IPS-15b (cell line): ENCODE measurements around the gene GGNBP2.

Experiments
- H3K27me3 ChIP-seq: one replicate; pipeline ENCODE4 v1.6.1; 2013; ENCODE audit warnings: low read length; ENCODE audit not compliant: control insufficient read depth, insufficient read depth
- H3K36me3 ChIP-seq: one replicate; pipeline ENCODE4 v1.6.1; 2013; ENCODE audit warnings: low read length; ENCODE audit not compliant: control insufficient read depth, insufficient read depth
- H3K4me1 ChIP-seq: one replicate; pipeline ENCODE4 v1.6.1; 2013; ENCODE audit warnings: mild to moderate bottlenecking, low read length; ENCODE audit not compliant: control insufficient read depth, insufficient read depth
- H3K4me3 ChIP-seq: one replicate; pipeline ENCODE4 v1.5.1; 2013; ENCODE audit warnings: low read depth, low read length
- H3K9ac ChIP-seq: one replicate; pipeline ENCODE4 v1.6.1; 2013; ENCODE audit warnings: low read depth, mild to moderate bottlenecking, low read length
- H3K9me3 ChIP-seq: one replicate; pipeline ENCODE4 v1.6.1; 2013; ENCODE audit warnings: mild to moderate bottlenecking, low read length; ENCODE audit not compliant: control insufficient read depth, insufficient read depth

Gene GGNBP2

GRCh38 chr17:36544307-36545076 is at the start of gene GGNBP2:
Gene GGNBP2, plus strand, starts transcription at chr17:36544919. Its CDS starts 806 bp downstream, at chr17:36545725.
- peak within 1 kb of the TSS; percentile 85 for H3K9ac ChIP-seq
- no peaks in the 10 kb centered on the region for H3K27me3 ChIP-seq
- H3K36me3 ChIP-seq = no peaks in the 10 kb centered on the region
- H3K4me1 ChIP-seq = no peaks in the 10 kb centered on the region
- H3K4me3 ChIP-seq = peak within 1 kb of the TSS; percentile 93
- H3K9me3 ChIP-seq = no peaks in the 10 kb centered on the region

- no peaks in the 10 kb centered on the region for H3K4me1 ChIP-seq
- no peaks in the 10 kb centered on the region for H3K9me3 ChIP-seq
- H3K36me3 ChIP-seq = peaks cover 39% of the 10 kb centered on the region
- H3K4me3 ChIP-seq = no peak overlapping the region
- no peaks in the 10 kb centered on the region for H3K27me3 ChIP-seq
- no peak overlapping the region for H3K9ac ChIP-seq
These were observed 49.6 kb upstream of the GGNBP2 start for GRCh38 chr17:36495076-36495578.

- H3K9me3 ChIP-seq = no peaks in the 10 kb centered on the region
- no peak overlapping the region for H3K9ac ChIP-seq
- H3K4me3 ChIP-seq = no peak overlapping the region
- no peaks in the 10 kb centered on the region for H3K4me1 ChIP-seq
- H3K27me3 ChIP-seq = no peaks in the 10 kb centered on the region
- H3K36me3 ChIP-seq = peaks cover 49% of the 10 kb centered on the region
These were observed 48.5 kb upstream of the GGNBP2 start for GRCh38 chr17:36496018-36496789.

GRCh38 chr17:36498155-36498554 is 46.6 kb upstream of the GGNBP2 start:
- H3K27me3 ChIP-seq = no peaks in the 10 kb centered on the region
- H3K4me3 ChIP-seq = no peak overlapping the region
- H3K4me1 ChIP-seq = no peaks in the 10 kb centered on the region
- no peak overlapping the region for H3K9ac ChIP-seq
- H3K9me3 ChIP-seq = no peaks in the 10 kb centered on the region
- peaks cover 51% of the 10 kb centered on the region for H3K36me3 ChIP-seq

GRCh38 chr17:36498560-36499300 is 46.0 kb upstream of the GGNBP2 start:
- Histone ChIP-seq H3K4me3 (no peak overlapping the region), H3K36me3 (peaks cover 54% of the 10 kb centered on the region), H3K9me3 (no peaks in the 10 kb centered on the region), H3K4me1 (no peaks in the 10 kb centered on the region), H3K27me3 (no peaks in the 10 kb centered on the region), H3K9ac (no peak overlapping the region)

- no peak overlapping the region for H3K4me3 ChIP-seq
- no peaks in the 10 kb centered on the region for H3K27me3 ChIP-seq
- no peak overlapping the region for H3K9ac ChIP-seq
- no peaks in the 10 kb centered on the region for H3K4me1 ChIP-seq
- no peaks in the 10 kb centered on the region for H3K9me3 ChIP-seq
- H3K36me3 ChIP-seq = peaks cover 63% of the 10 kb centered on the region
These were observed 43.9 kb upstream of the GGNBP2 start for GRCh38 chr17:36500745-36501225.

- H3K27me3 ChIP-seq = no peaks in the 10 kb centered on the region
- no peak overlapping the region for H3K9ac ChIP-seq
- peaks cover 63% of the 10 kb centered on the region for H3K36me3 ChIP-seq
- no peaks in the 10 kb centered on the region for H3K9me3 ChIP-seq
- no peak overlapping the region for H3K4me3 ChIP-seq
- H3K4me1 ChIP-seq = no peaks in the 10 kb centered on the region
These were observed 43.4 kb upstream of the GGNBP2 start for GRCh38 chr17:36501351-36501750.

GRCh38 chr17:36501963-36502362 is 42.8 kb upstream of the GGNBP2 start:
- no peaks in the 10 kb centered on the region for H3K9me3 ChIP-seq

GRCh38 chr17:36503456-36504155 is 41.1 kb upstream of the GGNBP2 start:
- Histone ChIP-seq H3K36me3 (peaks cover 72% of the 10 kb centered on the region), H3K9ac (no peak overlapping the region), H3K9me3 (no peaks in the 10 kb centered on the region), H3K4me1 (no peaks in the 10 kb centered on the region), H3K4me3 (no peak overlapping the region), H3K27me3 (no peaks in the 10 kb centered on the region)

More at GRCh38 chr17:36501963-36502362, 42.8 kb upstream of the GGNBP2 start:
- Histone ChIP-seq H3K36me3 (peaks cover 65% of the 10 kb centered on the region), H3K4me1 (no peaks in the 10 kb centered on the region), H3K27me3 (no peaks in the 10 kb centered on the region), H3K9ac (no peak overlapping the region), H3K4me3 (no peak overlapping the region)

GRCh38 chr17:36504156-36504545 is 40.6 kb upstream of the GGNBP2 start:
- Histone ChIP-seq H3K36me3 (peaks cover 77% of the 10 kb centered on the region), H3K9ac (no peak overlapping the region), H3K27me3 (no peaks in the 10 kb centered on the region), H3K4me1 (no peaks in the 10 kb centered on the region), H3K4me3 (no peak overlapping the region), H3K9me3 (no peaks in the 10 kb centered on the region)

- H3K9ac ChIP-seq = no peak overlapping the region
- no peak overlapping the region for H3K4me3 ChIP-seq
- no peaks in the 10 kb centered on the region for H3K4me1 ChIP-seq
- peaks cover 80% of the 10 kb centered on the region for H3K36me3 ChIP-seq
- H3K27me3 ChIP-seq = no peaks in the 10 kb centered on the region
- H3K9me3 ChIP-seq = no peaks in the 10 kb centered on the region
These were observed 39.5 kb upstream of the GGNBP2 start for GRCh38 chr17:36505171-36505570.
